NCI-H1092 treated with DMSO at 0.1 percent for 48 hours (cell line): ENCODE data around the gene DNMBP.

Source experiments
- DNase-seq: peaks from one replicate; lab custom pipeline; 2025; lab: John Stamatoyannopoulos, UW

The DNMBP gene

GRCh38 chr10:99828464-99828863 is 181.3 kb downstream of the DNMBP start:
- no peak for DNase-seq

DNA sequence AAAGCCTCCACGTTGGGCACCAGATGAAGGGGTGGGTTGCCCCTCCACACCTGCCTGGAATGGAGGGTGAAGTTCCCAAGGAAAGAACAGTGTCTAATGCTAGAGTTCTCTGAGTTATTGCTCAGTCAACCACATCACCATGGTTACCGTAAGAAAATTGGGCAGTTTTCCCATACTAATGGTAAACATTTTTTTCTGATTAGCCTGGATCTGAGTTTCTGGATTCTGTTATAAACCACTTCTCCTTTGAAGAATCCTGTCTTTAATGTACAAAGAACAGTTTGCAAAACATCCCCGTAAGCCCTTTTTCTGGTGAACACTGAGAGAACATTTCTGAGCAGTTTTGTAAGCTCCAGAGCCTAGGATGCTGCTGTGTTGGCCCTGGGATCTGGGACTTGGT is 181.8 kb downstream of the DNMBP start:
- no peak for DNase-seq
